Stimulated activated CD4-positive, alpha-beta T cell treated with anti-CD3 and anti-CD28 coated beads, Interleukin-1b, Interleukin-23, amount 100 ng/mL, for 1 hour (primary cell): ENCODE data around the gene ST7.
"Not testable (repeated sequence)": the region's sequence is repeated elsewhere in the genome, so short reads cannot be mapped to it uniquely, and the experiment has no call there.

ENCODE experiments used
- DNase-seq, 2 donors: peaks; one replicate each; pipeline ENCODE4 v3.0.0-alpha.2; 2020; ENCODE audit warnings: low read depth in 2 of 2

Gene ST7

GRCh38 chr7:117229350-117229749, 276.0 kb downstream of the ST7 start:
- DNase-seq, result no peak

- DNase-seq, result no peak
These were observed 277.2 kb downstream of the ST7 start for GRCh38 chr7:117230276-117231046.

GRCh38 chr7:117231047-117231359, 277.7 kb downstream of the ST7 start:
- no peak for DNase-seq

GRCh38 chr7:117237646-117238045, 284.3 kb downstream of the ST7 start:
- DNase-seq, result no peak

GRCh38 chr7:117238472-117238871, 285.2 kb downstream of the ST7 start:
- DNase-seq, result no peak

- DNase-seq, result no peak
These were observed 285.6 kb downstream of the ST7 start for GRCh38 chr7:117238937-117239336.

GRCh38 chr7:117241088-117241487, 287.8 kb downstream of the ST7 start:
- DNase-seq, result no peak

- DNase-seq, result no peak
These were observed 290.1 kb downstream of the ST7 start for GRCh38 chr7:117243390-117243789.

GRCh38 chr7:117245703-117246102, 292.4 kb downstream of the ST7 start:
- not testable (repeated sequence) for DNase-seq

GRCh38 chr7:117247809-117248208, 294.5 kb downstream of the ST7 start:
- no peak for DNase-seq

GRCh38 chr7:117248829-117249228, 295.5 kb downstream of the ST7 start:
- no peak for DNase-seq

- DNase-seq, result no peak
These were observed 296.4 kb downstream of the ST7 start for GRCh38 chr7:117249696-117250095.

- DNase-seq, result no peak
These were observed 296.9 kb downstream of the ST7 start for GRCh38 chr7:117250245-117250644.

GRCh38 chr7:117250801-117251200, 297.5 kb downstream of the ST7 start:
- DNase-seq, result no peak

- DNase-seq, result no peak
These were observed 298.4 kb downstream of the ST7 start for GRCh38 chr7:117251687-117252086.

- DNase-seq, result no peak
These were observed 306.3 kb downstream of the ST7 start for GRCh38 chr7:117259615-117260014.

GRCh38 chr7:117262546-117262945, 309.2 kb downstream of the ST7 start:
- no peak for DNase-seq

GRCh38 chr7:117264716-117265115, 311.4 kb downstream of the ST7 start:
- DNase-seq, result no peak

GRCh38 chr7:117269417-117269816, 316.1 kb downstream of the ST7 start:
- no peak for DNase-seq

- DNase-seq, result no peak
These were observed 316.6 kb downstream of the ST7 start for GRCh38 chr7:117269886-117270285.

GRCh38 chr7:117270371-117270770, 317.1 kb downstream of the ST7 start:
- no peak for DNase-seq

GRCh38 chr7:117271566-117271965, 318.3 kb downstream of the ST7 start:
- no peak for DNase-seq

GRCh38 chr7:117272017-117272759, 318.9 kb downstream of the ST7 start:
- no peak for DNase-seq
